ENCODE data around the gene FASTKD3.

The FASTKD3 gene

GRCh38 chr5:7872517-7873130 lies 3.8 kb upstream of the FASTKD3 start:
- Histone ChIP-seq H3K9me3 (no peaks in the 10 kb centered on the region), H3K36me3 (peaks cover 22 to 33% (median 23%) of the 10 kb centered on the region in 3 donors), H3K27ac (no peak overlapping the region), H3K4me3 (no peak overlapping the region), H3K27me3 (no peaks in the 10 kb centered on the region), H3K4me1 (peaks cover 0 to 26% (median 14%) of the 10 kb centered on the region in 4 donors)
- intact Hi-C loops (cut with DNase I; ENCODE audit: low total_unique reads), result loop anchor here (10.0 kb wide), 1 partner anchor 1672 kb away; the partner anchor contains the start of gene SEMA5A
- TF ChIP-seq CTCF (IDR thresholded peaks at IDR 0.05), result no peak
- DNase-seq, result no peak

- intact Hi-C loops (cut with DNase I; ENCODE audit: low total_unique reads), result loop anchor here (10.0 kb wide), 1 partner anchor 1673 kb away; the partner anchor contains the start of gene SEMA5A
- Histone ChIP-seq H3K36me3 (peaks cover 18 to 27% (median 19%) of the 10 kb centered on the region in 3 donors), H3K4me3 (no peak overlapping the region), H3K9me3 (no peaks in the 10 kb centered on the region), H3K27me3 (no peaks in the 10 kb centered on the region), H3K4me1 (peaks cover 0 to 28% (median 19%) of the 10 kb centered on the region in 4 donors), H3K27ac (no peak overlapping the region)
- no peak for DNase-seq
- TF ChIP-seq CTCF (IDR thresholded peaks at IDR 0.05), result no peak
Observed at GRCh38 chr5:7871653-7872052, 2.8 kb upstream of the FASTKD3 start.

GRCh38 chr5:7869474-7870136 lies 774 bp upstream of the FASTKD3 start:
- no peak for DNase-seq
- no peaks in the 10 kb centered on the region for H3K27me3 ChIP-seq
- intact Hi-C loops (cut with DNase I; ENCODE audit: low total_unique reads), result loop anchor here (10.0 kb wide), 1 partner anchor 1675 kb away; the partner anchor contains the start of gene SEMA5A
- no peak for TF ChIP-seq CTCF (IDR thresholded peaks at IDR 0.05)
- peaks cover 0 to 28% (median 19%) of the 10 kb centered on the region in 4 donors for H3K4me1 ChIP-seq
- peak overlapping the region; percentile 87 to 93 for H3K4me3 ChIP-seq
- peak overlapping the region; percentile 83 to 84 for H3K27ac ChIP-seq
- H3K9me3 ChIP-seq, result no peaks in the 10 kb centered on the region
- H3K36me3 ChIP-seq, result peaks cover 0 to 14% (median 5%) of the 10 kb centered on the region in 3 donors

- intact Hi-C loops (cut with DNase I; ENCODE audit: low total_unique reads), result no loop called here
- Histone ChIP-seq H3K4me1 (peaks cover 0 to 28% (median 19%) of the 10 kb centered on the region in 4 donors), H3K9me3 (no peaks in the 10 kb centered on the region), H3K27ac (peak overlapping the region; percentile 83 to 84), H3K36me3 (peaks cover 0 to 17% (median 9%) of the 10 kb centered on the region in 3 donors), H3K4me3 (peak overlapping the region; percentile 87 to 93), H3K27me3 (no peaks in the 10 kb centered on the region)
- no peak for TF ChIP-seq CTCF (IDR thresholded peaks at IDR 0.05)
- no peak for DNase-seq
Observed at GRCh38 chr5:7868427-7868772, 431 bp downstream of the FASTKD3 start.

GRCh38 chr5:7867260-7867659 lies 1.6 kb downstream of the FASTKD3 start:
- Histone ChIP-seq H3K9me3 (no peaks in the 10 kb centered on the region), H3K36me3 (peaks cover 4 to 25% (median 15%) of the 10 kb centered on the region in 3 donors), H3K4me1 (peaks cover 0 to 28% (median 19%) of the 10 kb centered on the region in 4 donors), H3K27ac (no peak overlapping the region), H3K4me3 (no peak overlapping the region), H3K27me3 (no peaks in the 10 kb centered on the region)
- DNase-seq, result no peak
- TF ChIP-seq CTCF (IDR thresholded peaks at IDR 0.05), result no peak
- intact Hi-C loops (cut with DNase I; ENCODE audit: low total_unique reads), result no loop called here
